Activated CD8-positive, alpha-beta memory T cell treated with anti-CD3 and anti-CD28 coated beads, Interleukin-2, amount 50 U/mL, for 48 hours (primary cell): Measurements from ENCODE around the gene ZNF711.
A peak's percentile ranks its signal among the peaks of the same experiment; 100 is the strongest.
"Not testable (repeated sequence)": the region's sequence is repeated elsewhere in the genome, so short reads cannot be mapped to it uniquely, and the experiment has no call there.

ENCODE experiments used
- DNase-seq: peaks from one replicate; pipeline ENCODE4 v3.0.0-alpha.2; 2020

ZNF711 gene

DNA sequence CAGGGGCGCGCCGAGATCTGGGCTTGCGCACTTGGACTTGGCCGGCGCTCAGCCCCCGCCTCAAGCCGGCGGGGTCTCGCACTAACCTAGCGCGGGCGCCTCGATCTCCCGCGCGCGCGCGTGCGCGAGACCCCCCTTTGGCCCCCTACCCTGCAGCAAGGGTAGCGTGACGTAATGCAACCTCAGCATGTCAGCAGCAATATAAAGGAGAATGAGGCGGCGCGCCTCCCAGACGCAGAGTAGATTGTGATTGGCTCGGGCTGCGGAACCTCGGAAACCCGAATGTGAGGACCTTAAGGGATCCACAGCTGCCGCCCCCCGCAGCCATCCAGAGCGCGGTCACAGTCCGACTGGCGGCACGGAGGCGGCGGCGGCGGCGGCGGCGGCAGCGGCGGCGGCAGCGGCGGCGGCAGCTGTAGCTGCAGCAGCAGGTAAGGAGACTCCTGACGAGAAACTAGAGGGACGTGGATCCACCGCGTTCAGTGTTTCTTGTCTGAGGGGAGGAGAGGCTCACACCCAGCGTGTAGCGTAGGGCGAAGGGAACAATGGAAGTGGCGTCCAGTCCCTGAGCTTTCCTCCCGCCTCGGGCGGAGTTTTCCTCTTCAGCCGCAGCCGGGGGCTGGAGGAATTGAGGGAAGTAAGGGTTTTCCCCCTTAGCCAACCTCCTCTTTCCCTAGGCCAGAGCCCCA is at the start of gene ZNF711, which contains the start of gene SATL1:
Gene ZNF711, plus strand, starts transcription at position 231 of the 689 bp plus-strand sequence. CDS start 3,582 bp downstream, outside the sequence.
Gene SATL1, minus strand, starts transcription at position 19 of the 689 bp plus-strand sequence. CDS start 134,811 bp downstream, outside the sequence.
- DNase-seq = peak; percentile 51

GRCh38 chrX:85196319-85196718 is 47.5 kb upstream of the ZNF711 start:
- DNase-seq = no peak

- no peak for DNase-seq
Measured at GRCh38 chrX:85203461-85203970, 40.3 kb upstream of the ZNF711 start.

DNA sequence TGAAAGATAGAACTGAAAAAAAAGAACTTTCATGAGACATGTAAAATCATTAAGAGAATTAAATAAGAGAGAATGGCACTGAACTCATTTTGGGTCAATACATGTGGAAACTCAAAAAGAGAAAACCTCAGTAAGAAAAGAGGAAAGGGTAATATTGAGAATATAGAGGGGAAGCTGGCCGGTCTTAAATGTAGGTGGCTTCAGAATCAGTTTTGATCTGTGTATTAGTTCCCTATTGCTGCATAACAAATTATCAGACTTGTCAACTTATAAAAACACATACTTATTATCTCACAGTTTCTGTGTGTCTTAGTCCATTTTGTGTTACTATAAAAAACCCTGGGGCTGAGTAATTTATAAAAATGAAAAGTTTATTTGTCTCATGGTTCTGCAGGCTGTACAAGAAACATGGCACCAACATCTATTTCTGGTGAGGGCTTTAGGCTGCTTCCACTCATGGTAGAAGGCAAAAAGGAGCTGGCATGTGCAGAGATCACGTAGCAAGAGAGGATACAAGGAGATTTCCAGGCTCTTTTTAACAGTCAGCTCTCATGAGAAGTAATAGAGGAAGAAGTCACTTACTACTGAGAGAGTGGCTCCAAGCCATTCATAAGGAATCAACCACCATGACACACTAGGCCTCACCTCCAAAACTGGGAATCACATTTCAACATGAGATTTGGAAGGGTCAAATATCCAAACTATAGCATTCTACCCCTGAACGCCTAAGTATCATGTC is 29.8 kb upstream of the ZNF711 start:
- no peak for DNase-seq

DNA sequence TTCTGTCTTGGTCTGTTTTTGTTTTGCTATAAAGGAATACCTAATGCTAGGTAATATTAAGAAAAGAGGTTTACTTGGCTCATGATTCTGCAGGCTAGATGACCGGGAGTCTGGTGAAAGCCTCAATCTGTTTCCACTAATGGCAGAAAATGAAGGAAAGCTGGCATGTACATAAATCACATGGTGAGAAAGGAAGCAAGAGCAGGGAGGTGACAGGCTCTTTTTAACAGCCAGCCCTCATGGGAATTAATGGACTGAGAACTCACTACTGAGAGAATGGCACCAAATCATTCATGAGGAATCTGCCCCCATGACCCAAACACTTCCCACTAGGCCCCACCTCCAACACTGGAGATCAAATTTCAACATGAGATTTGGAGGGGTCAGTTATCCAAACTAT is 27.8 kb upstream of the ZNF711 start:
- no peak for DNase-seq

DNA sequence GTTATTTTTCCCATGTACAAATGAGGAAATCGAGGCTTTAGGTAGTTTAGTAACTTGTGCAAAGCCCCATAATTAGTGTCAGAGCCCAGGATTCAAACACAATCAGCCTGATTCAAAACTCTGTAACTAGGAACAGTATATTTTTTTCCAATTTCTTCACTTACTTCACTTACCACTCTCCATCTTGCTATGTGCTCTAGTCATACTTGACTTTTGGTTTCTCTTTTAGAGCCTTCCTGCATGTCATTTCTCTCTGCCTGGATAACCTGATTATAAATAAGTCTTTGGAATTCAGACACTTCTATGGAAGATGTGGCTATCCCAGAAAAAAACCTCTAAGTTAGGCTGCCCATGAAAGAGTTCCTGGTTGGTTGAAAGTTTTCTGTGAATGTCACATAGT is 22.4 kb upstream of the ZNF711 start:
- DNase-seq = no peak

- DNase-seq = no peak
Measured at GRCh38 chrX:85223359-85223758, 20.4 kb upstream of the ZNF711 start.

DNA sequence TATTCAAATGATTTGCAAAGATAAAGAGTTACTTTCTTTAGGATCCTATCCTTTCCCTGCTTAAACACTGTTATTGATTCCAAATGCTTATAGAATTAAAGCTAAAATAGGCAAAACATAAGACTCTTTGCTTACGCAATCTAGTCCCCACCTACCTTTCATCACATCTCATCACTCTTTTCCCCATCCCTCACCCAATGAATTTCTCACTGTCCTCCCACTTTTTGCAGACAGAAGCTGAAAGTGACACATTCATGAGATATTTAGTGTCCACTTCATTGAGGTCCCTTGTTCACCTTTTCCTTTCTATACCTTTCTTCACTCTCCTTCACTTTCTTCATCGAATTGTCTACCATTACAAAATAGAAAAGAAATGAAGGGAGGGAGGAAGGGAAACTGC is 636 bp upstream of the ZNF711 start:
- DNase-seq = no peak

DNA sequence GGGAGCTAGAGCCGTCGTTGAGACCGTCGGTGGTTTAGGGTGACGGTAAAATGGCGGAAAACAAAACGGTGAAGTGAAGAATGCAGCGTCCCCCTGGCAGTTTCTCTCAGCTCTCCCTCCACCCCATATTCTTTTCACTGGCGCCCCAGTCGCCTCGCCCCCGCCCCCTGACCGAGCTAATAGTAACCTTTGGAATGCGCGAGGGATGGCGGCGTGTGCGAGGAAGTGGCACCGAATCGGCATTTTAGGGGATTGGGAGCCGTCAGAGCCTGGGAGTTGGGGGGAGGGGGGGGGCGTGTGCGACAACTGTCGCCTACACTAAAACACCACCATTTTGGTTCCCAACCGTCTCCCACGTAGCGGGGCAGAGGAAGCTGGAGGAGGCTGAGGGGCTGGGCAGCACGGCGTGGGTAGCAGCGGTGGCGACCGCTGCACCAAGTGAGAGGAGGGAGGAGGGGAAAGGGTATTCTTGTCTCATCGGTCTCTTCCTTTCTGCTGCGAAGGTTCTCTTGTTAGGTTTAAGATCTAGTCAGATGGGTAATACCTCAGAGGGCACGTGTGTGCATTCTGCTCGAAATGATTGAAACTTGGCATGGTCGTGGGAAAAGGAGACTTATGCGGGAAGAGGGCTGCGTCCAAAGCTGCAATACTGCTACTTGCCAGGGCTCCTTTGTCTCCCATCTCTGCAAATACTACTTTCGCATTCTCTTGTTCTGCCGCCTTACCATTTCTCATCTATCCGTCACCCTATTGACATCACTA is 840 bp downstream of the ZNF711 start:
- DNase-seq = no peak

DNA sequence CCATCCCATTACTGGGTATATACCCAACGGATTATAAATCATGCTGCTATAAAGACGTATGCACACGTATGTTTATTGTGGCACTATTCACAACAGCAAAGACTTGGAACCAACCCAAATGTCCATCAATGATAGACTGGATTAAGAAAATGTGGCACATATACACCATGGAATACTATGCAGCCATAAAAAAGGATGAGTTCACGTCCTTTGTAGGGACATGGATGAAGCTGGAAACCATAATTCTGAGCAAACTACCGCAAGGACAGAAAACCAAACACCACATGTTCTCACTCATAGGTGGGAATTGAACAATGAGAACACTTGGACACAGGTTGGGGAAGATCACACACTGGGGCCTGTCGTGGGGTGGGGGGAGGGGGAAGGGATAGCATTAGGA is 41.5 kb downstream of the ZNF711 start:
- not testable (repeated sequence) for DNase-seq

GRCh38 chrX:85288992-85289723 is 45.4 kb downstream of the ZNF711 start:
- no peak for DNase-seq

DNA sequence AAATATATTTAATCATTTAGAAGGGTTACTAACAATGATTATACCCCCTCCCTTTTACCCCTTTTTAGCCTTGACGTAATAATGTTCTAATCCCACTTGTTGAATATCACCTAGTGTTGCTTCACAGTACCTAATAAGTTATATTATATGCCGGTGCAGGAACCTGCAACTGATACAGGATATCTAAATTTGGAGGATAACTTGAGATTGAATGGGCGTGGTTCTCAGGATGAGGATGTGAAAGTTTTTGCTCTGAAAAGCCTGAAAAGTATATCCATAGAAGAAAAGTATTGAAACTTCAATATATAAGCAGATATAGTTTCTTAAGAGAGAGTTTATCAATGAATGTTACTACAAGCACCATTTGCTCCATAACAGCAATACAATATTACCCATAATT is 59.8 kb downstream of the ZNF711 start:
- no peak for DNase-seq

GRCh38 chrX:85309717-85310116 is 65.9 kb downstream of the ZNF711 start:
- DNase-seq = no peak

- DNase-seq = not testable (repeated sequence)
Measured at GRCh38 chrX:85311348-85311747, 67.6 kb downstream of the ZNF711 start.
